ENCODE results near the gene MYO3B. TPM values are rescaled to one million over a fixed set of nuclear protein-coding genes. Genes with fewer than 3 reads are reported as not detected.

Gene MYO3B
- total and polyA plus RNA-seq, 2 of the 8 experiments (the other 6 are each of a cell fraction or from before 2014, with no cell fraction given): 0.17 to 0.19 TPM

- Histone ChIP-seq H3K36me3 (ENCODE audit: control insufficient read depth in 2 of 4, insufficient read depth in 4 of 4, low read length in 3 of 4) (no peaks in the 10 kb centered on the region), H3K4me2 (ENCODE audit: insufficient read depth in 1 of 2, low read depth in 2 of 2, low read length in 2 of 2) (no peak overlapping the region), H3K27me3 (replicated peaks in 1 of 4; ENCODE audit: control insufficient read depth in 3 of 4, extremely low read depth in 1 of 4, insufficient read depth in 3 of 4, low read length in 3 of 4) (no peaks in the 10 kb centered on the region), H2BK15ac (ENCODE audit: low read length) (no peak overlapping the region), H3K27ac (ENCODE audit: low read depth, low read length) (no peak overlapping the region), H3K79me1 (ENCODE audit: low read depth, low read length) (no peaks in the 10 kb centered on the region), H4K5ac (ENCODE audit: insufficient read length, low read depth, low read length) (no peak overlapping the region), H2BK12ac (ENCODE audit: low read depth, low read length) (no peak overlapping the region), H3K4me1 (replicated peaks in 1 of 4; ENCODE audit: control insufficient read depth in 3 of 4, insufficient read depth in 4 of 4, low read length in 3 of 4) (peaks cover 0 to 3% (median 0%) of the 10 kb centered on the region in 4 experiments; a peak in 3 of 7 replicates), H2AK5ac (ENCODE audit: low read depth, low read length) (no peak overlapping the region), H3K23ac (ENCODE audit: insufficient read length) (no peak overlapping the region), H4K20me1 (replicated peaks in 1 of 2; ENCODE audit: control insufficient read depth in 1 of 2, insufficient read depth in 2 of 2, low read length in 2 of 2) (no peaks in the 10 kb centered on the region), H3K14ac (ENCODE audit: insufficient read length) (no peak overlapping the region), H3K56ac (replicated peaks; ENCODE audit: insufficient read length, low read depth, low read length) (no peak overlapping the region), H2BK20ac (ENCODE audit: low read length) (no peak overlapping the region), H3K4ac (replicated peaks; ENCODE audit: insufficient read length, low read depth, low read length) (no peak overlapping the region), H2BK120ac (replicated peaks; ENCODE audit: low read depth, low read length) (no peak overlapping the region), H2AFZ (ENCODE audit: low read length) (no peak overlapping the region), H3K18ac (ENCODE audit: extremely low read depth, low read length) (no peak overlapping the region; the same call in 1 of the 2 replicates), H4K91ac (replicated peaks; ENCODE audit: insufficient read length, low read length) (no peak overlapping the region), H3K79me2 (ENCODE audit: control insufficient read depth in 1 of 2, insufficient read depth in 2 of 2, low read length in 2 of 2) (no peaks in the 10 kb centered on the region), H3K23me2 (ENCODE audit: low read depth, low read length) (no peaks in the 10 kb centered on the region), H4K8ac (ENCODE audit: extremely low read depth, insufficient read depth, low read length) (no peak overlapping the region), H2BK5ac (ENCODE audit: low read depth, low read length) (peak overlapping the region; percentile 71; the same call in 1 of the 2 replicates), H3K4me3 (ENCODE audit: extremely low read depth in 1 of 4, insufficient read depth in 2 of 4, low read depth in 3 of 4, low read length in 4 of 4) (no peak overlapping the region), H3K9me3 (ENCODE audit: insufficient read depth in 2 of 2, low read depth in 1 of 2, low read length in 1 of 2) (peaks cover 3 to 14% of the 10 kb centered on the region in 2 experiments; a peak in 2 of 4 replicates), H3K9ac (replicated peaks in 1 of 4; ENCODE audit: extremely low read depth in 1 of 4, low read depth in 3 of 4, low read length in 3 of 4) (no peak overlapping the region)
- 83% methylated on average over 4 of the region's 4 CpGs; no CpG with 5 or more reads in 1 of the 2 experiments for WGBS, 2 experiments (ENCODE audit: extremely low coverage in 1 of 2, insufficient coverage in 1 of 2, insufficient read length in 1 of 2, insufficient replicate concordance in 2 of 2, low coverage in 1 of 2, low lambda C conversion rate in 2 of 2, missing lambda C conversion rate in 1 of 2)
- POLR2A ChIA-PET (ENCODE audit: partially characterized antibody): no interaction called here
- no peak for TF ChIP-seq ASH2L (IDR thresholded peaks at IDR 0.05; ENCODE audit: low read length)
- CTCF ChIA-PET (ENCODE audit: partially characterized antibody): interaction anchor here (0.7 to 1.4 kb wide), 2 partner anchors 13 to 140 kb away, joined by 3 to 4 read pairs; no protein-coding TSS in a partner anchor
- FAIRE-seq (no peak), DNase-seq (ENCODE audit: low read depth in 1 of 2, low spot score in 2 of 2) (no peak)
Measured at GRCh38 chr2:170146784-170147183, 31.2 kb upstream of the MYO3B start.
